Neural cell (in vitro differentiated cells): Measurements from ENCODE around the gene STK24.

ENCODE experiments used
- CTCF ChIP-seq: fragments of 450-650 bp; IDR thresholded peaks from 2 replicates; pipeline ENCODE4 v1.5.1; 2014; ENCODE audit warnings: antibody characterized with exemption, mild to moderate bottlenecking, moderate library complexity; ENCODE audit not compliant: poor library complexity, severe bottlenecking
- EP300 ChIP-seq: fragments of 450-650 bp; conservative IDR thresholded peaks from 2 replicates; pipeline ENCODE4 v1.6.1; 2014; ENCODE audit warnings: antibody characterized with exemption, mild to moderate bottlenecking, moderate library complexity; ENCODE audit not compliant: poor library complexity, severe bottlenecking
- EZH2 ChIP-seq: fragments of 200-600, 300-800 bp; shearing (Covaris generic), sonication (generic); IDR thresholded peaks from 2 replicates; pipeline ENCODE4 v1.6.1; 2014; ENCODE audit warnings: antibody characterized with exemption, low read length, borderline replicate concordance, mild to moderate bottlenecking; ENCODE audit not compliant: insufficient read depth, poor library complexity, severe bottlenecking
- POLR2AphosphoS5 ChIP-seq: IDR thresholded peaks from 2 replicates; pipeline ENCODE4 v1.6.1; 2012
- RAD21 ChIP-seq: fragments of 450-650 bp; conservative IDR thresholded peaks from 2 replicates; pipeline ENCODE4 v1.6.1; 2014; ENCODE audit warnings: antibody characterized with exemption, mild to moderate bottlenecking, moderate library complexity

GRCh38 chr13:98459171-98459681 lies 117.7 kb downstream of the STK24 start:
- TF ChIP-seq RAD21 = no peak
- TF ChIP-seq CTCF = no peak
- no peak for TF ChIP-seq EZH2
- TF ChIP-seq POLR2AphosphoS5 = no peak
- no peak for TF ChIP-seq EP300
